T-helper 9 cell (primary cell): ENCODE measurements around the gene LCN9.
"Not testable (repeated sequence)": the region's sequence is repeated elsewhere in the genome, so short reads cannot be mapped to it uniquely, and the experiment has no call there.

Source experiments
- DNase-seq: peaks from one replicate; pipeline ENCODE4 v3.0.0-alpha.2; 2020
- total RNA-seq, 2 donors: gene quantifications; one replicate each; lab custom pipeline; 2026; lab: John Stamatoyannopoulos, UW

The LCN9 gene
- 0 reads per million in 2 donors for total RNA-seq

GRCh38 chr9:135662758-135663450, at the start of gene LCN9:
Gene LCN9, plus strand, starts transcription at chr9:135663309. Its CDS starts 13 bp downstream, at chr9:135663322.
- DNase-seq = no peak

GRCh38 chr9:135613946-135614805, 48.9 kb upstream of the LCN9 start:
- DNase-seq = no peak

GRCh38 chr9:135614821-135615665, 48.1 kb upstream of the LCN9 start:
- no peak for DNase-seq

- DNase-seq = no peak
These were observed 47.2 kb upstream of the LCN9 start for GRCh38 chr9:135615666-135616618.

- DNase-seq = no peak
These were observed 46.2 kb upstream of the LCN9 start for GRCh38 chr9:135616619-135617537.

- no peak for DNase-seq
These were observed 45.6 kb upstream of the LCN9 start for GRCh38 chr9:135617538-135617900.

GRCh38 chr9:135617991-135618411, 45.1 kb upstream of the LCN9 start:
- no peak for DNase-seq

GRCh38 chr9:135618866-135619598, 44.1 kb upstream of the LCN9 start:
- no peak for DNase-seq

- DNase-seq = no peak
These were observed 43.6 kb upstream of the LCN9 start for GRCh38 chr9:135619599-135619886.

- DNase-seq = no peak
These were observed 42.6 kb upstream of the LCN9 start for GRCh38 chr9:135620558-135620957.

- no peak for DNase-seq
These were observed 40.6 kb upstream of the LCN9 start for GRCh38 chr9:135622415-135623020.

- no peak for DNase-seq
These were observed 38.8 kb upstream of the LCN9 start for GRCh38 chr9:135624282-135624681.

GRCh38 chr9:135632841-135633240, 30.3 kb upstream of the LCN9 start:
- no peak for DNase-seq

- not testable (repeated sequence) for DNase-seq
These were observed 26.1 kb upstream of the LCN9 start for GRCh38 chr9:135636930-135637530.

- DNase-seq = no peak
These were observed 23.9 kb upstream of the LCN9 start, which contains the start of gene GLT6D1 for GRCh38 chr9:135639196-135639595. Gene GLT6D1, minus strand, starts transcription at chr9:135639540. Its CDS starts 353 bp downstream, at chr9:135639187.

GRCh38 chr9:135641047-135641446, 22.1 kb upstream of the LCN9 start:
- DNase-seq = no peak

- no peak for DNase-seq
These were observed 21.4 kb upstream of the LCN9 start for GRCh38 chr9:135641745-135642144.

- no peak for DNase-seq
These were observed 18.4 kb upstream of the LCN9 start for GRCh38 chr9:135644631-135645218.

- DNase-seq = no peak
These were observed 15.2 kb upstream of the LCN9 start for GRCh38 chr9:135647884-135648283.
